H9 (cell line): Measurements from ENCODE around the gene ZNF618. TPM values are rescaled to one million over a fixed set of nuclear protein-coding genes. Genes with fewer than 3 reads are reported as not detected.
"Not testable (repeated sequence)": the region's sequence is repeated elsewhere in the genome, so short reads cannot be mapped to it uniquely, and the experiment has no call there.

Experiments
- DNase-seq: peaks from one replicate; pipeline ENCODE4 v3.0.0-alpha.2; 2017
- H2AFZ ChIP-seq: one replicate; pipeline ENCODE4 v1.6.1; 2013; ENCODE audit warnings: mild to moderate bottlenecking, low read length, control low read depth, moderate library complexity
- H2AK5ac ChIP-seq: 2 replicates; pipeline ENCODE4 v1.6.1; 2013; ENCODE audit warnings: low read length, control low read depth, mixed read lengths; ENCODE audit not compliant: insufficient read length
- H2BK120ac ChIP-seq: one replicate; pipeline ENCODE4 v1.6.1; 2013; ENCODE audit warnings: low read depth, mild to moderate bottlenecking, low read length, control low read depth, inconsistent platforms; ENCODE audit not compliant: poor library complexity, severe bottlenecking
- H2BK12ac ChIP-seq: 2 replicates; pipeline ENCODE4 v1.6.1; 2013; ENCODE audit warnings: low read length, control low read depth, mixed read lengths, low read depth; ENCODE audit not compliant: insufficient read length
- H2BK15ac ChIP-seq: 2 replicates; pipeline ENCODE4 v1.6.1; 2013; ENCODE audit warnings: low read depth, low read length, control low read depth
- H2BK20ac ChIP-seq: one replicate; pipeline ENCODE4 v1.6.1; 2013; ENCODE audit warnings: low read depth, mild to moderate bottlenecking, low read length, control low read depth, inconsistent platforms; ENCODE audit not compliant: poor library complexity, severe bottlenecking
- H2BK5ac ChIP-seq: 2 replicates; pipeline ENCODE4 v1.6.1; 2013; ENCODE audit warnings: low read length, control low read depth, mixed read lengths; ENCODE audit not compliant: insufficient read length
- H3K14ac ChIP-seq: 2 replicates; pipeline ENCODE4 v1.6.1; 2013; ENCODE audit warnings: low read length, control low read depth; ENCODE audit not compliant: insufficient read depth
- H3K18ac ChIP-seq: 2 replicates; pipeline ENCODE4 v1.6.1; 2013; ENCODE audit warnings: low read depth, mild to moderate bottlenecking, mixed read lengths, low read length, control low read depth; ENCODE audit not compliant: insufficient read length
- H3K23ac ChIP-seq: 2 replicates; pipeline ENCODE4 v1.6.1; 2013; ENCODE audit warnings: low read length, control low read depth, mixed read lengths, low read depth; ENCODE audit not compliant: insufficient read length
- H3K23me2 ChIP-seq: 2 replicates; pipeline ENCODE4 v1.6.1; 2013; ENCODE audit warnings: low read depth, mild to moderate bottlenecking, mixed read lengths, low read length, control low read depth; ENCODE audit not compliant: insufficient read length, poor library complexity, severe bottlenecking
- H3K27ac ChIP-seq: 2 replicates; pipeline ENCODE4 v1.5.1; 2013; ENCODE audit warnings: low read length, control low read depth, mixed read lengths, low read depth; ENCODE audit not compliant: insufficient read length
- H3K27me3 ChIP-seq: 2 replicates; pipeline ENCODE4 v1.6.1; 2013; ENCODE audit warnings: low read length, control low read depth, inconsistent platforms; ENCODE audit not compliant: insufficient read depth
- H3K4ac ChIP-seq: 2 replicates; pipeline ENCODE4 v1.6.1; 2013; ENCODE audit warnings: low read depth, mild to moderate bottlenecking, control low read depth, inconsistent platforms, low read length, moderate library complexity
- H3K4me1 ChIP-seq: 2 replicates; pipeline ENCODE4 v1.6.1; 2013; ENCODE audit warnings: low read length, control low read depth, inconsistent platforms; ENCODE audit not compliant: insufficient read depth
- H3K4me2 ChIP-seq: 2 replicates; pipeline ENCODE4 v1.6.1; 2013; ENCODE audit warnings: low read length, control low read depth, mixed read lengths; ENCODE audit not compliant: insufficient read length, insufficient read depth
- H3K56ac ChIP-seq: 2 replicates; pipeline ENCODE4 v1.6.1; 2013; ENCODE audit warnings: low read depth, mild to moderate bottlenecking, mixed read lengths, low read length, control low read depth; ENCODE audit not compliant: insufficient read length
- H3K79me1 ChIP-seq: 2 replicates; pipeline ENCODE4 v1.6.1; 2013; ENCODE audit warnings: low read depth, mild to moderate bottlenecking, moderate library complexity, low read length, control low read depth, inconsistent platforms; ENCODE audit not compliant: insufficient read depth, poor library complexity, severe bottlenecking
- H3K79me2 ChIP-seq: 2 replicates; pipeline ENCODE4 v1.6.1; 2013; ENCODE audit warnings: low read length, control low read depth, inconsistent platforms; ENCODE audit not compliant: insufficient read depth
- H3K9ac ChIP-seq: 2 replicates; pipeline ENCODE4 v1.6.1; 2013; ENCODE audit warnings: low read length, control low read depth, mixed read lengths; ENCODE audit not compliant: insufficient read length; ENCODE audit errors: extremely low read depth
- H3K9me3 ChIP-seq: one replicate; pipeline ENCODE4 v1.6.1; 2013; ENCODE audit warnings: low read depth, low read length, inconsistent platforms; ENCODE audit not compliant: control insufficient read depth
- H3T11ph ChIP-seq: one replicate; pipeline ENCODE4 v1.6.1; 2013; ENCODE audit warnings: mild to moderate bottlenecking, low read length, control low read depth, inconsistent platforms
- H4K20me1 ChIP-seq: one replicate; pipeline ENCODE4 v1.6.1; 2013; ENCODE audit not compliant: control insufficient read depth, insufficient read length, insufficient read depth
- H4K5ac ChIP-seq: 2 replicates; pipeline ENCODE4 v1.6.1; 2013; ENCODE audit warnings: low read depth, mild to moderate bottlenecking, mixed read lengths, low read length, control low read depth; ENCODE audit not compliant: insufficient read length
- H4K8ac ChIP-seq: replicated peaks from 2 replicates; pipeline ENCODE4 v1.6.1; 2013; ENCODE audit warnings: low read length, control low read depth, mixed read lengths, low read depth; ENCODE audit not compliant: insufficient read length
- H4K91ac ChIP-seq: 2 replicates; pipeline ENCODE4 v1.6.1; 2013; ENCODE audit warnings: low read depth, mild to moderate bottlenecking, moderate library complexity, mixed read lengths, low read length, control low read depth; ENCODE audit not compliant: insufficient read length
- H3K27ac Mint-ChIP-seq, 3 experiments: 2 replicates in 2 of 3; 3 replicates in 1 of 3; pipeline ENCODE4 v1.8.0; 2020 to 2021; ENCODE audit warnings: mixed read lengths in 3 of 3, mild to moderate bottlenecking in 1 of 3, moderate library complexity in 1 of 3
- H3K27me3 Mint-ChIP-seq: 2 replicates; pipeline ENCODE4 v1.8.0; 2021; ENCODE audit warnings: low read depth, mild to moderate bottlenecking, moderate library complexity, mixed read lengths
- H3K36me3 Mint-ChIP-seq, 3 experiments: 2 replicates in 2 of 3; 3 replicates in 1 of 3; pipeline ENCODE4 v1.8.0; 2020 to 2021; ENCODE audit warnings: low read depth in 3 of 3, mixed read lengths in 3 of 3; ENCODE audit not compliant: insufficient read depth in 1 of 3
- H3K4me1 Mint-ChIP-seq, 2 experiments: 2 replicates each; pipeline ENCODE4 v1.8.0; 2020; ENCODE audit warnings: mixed read lengths in 2 of 2
- H3K4me3 Mint-ChIP-seq, 2 experiments: 2 replicates in 1 of 2; 3 replicates in 1 of 2; pipeline ENCODE4 v1.8.0; 2020 to 2021; ENCODE audit warnings: mild to moderate bottlenecking in 2 of 2, mixed read lengths in 2 of 2, moderate library complexity in 1 of 2
- H3K9me3 Mint-ChIP-seq, 2 experiments: 2 replicates in 1 of 2; 3 replicates in 1 of 2; pipeline ENCODE4 v1.8.0; 2020; ENCODE audit warnings: mild to moderate bottlenecking in 2 of 2, mixed read lengths in 2 of 2, moderate library complexity in 1 of 2
- CTCF ChIP-seq: fragments of 200-600 bp; sonication (generic); conservative IDR thresholded peaks from 3 replicates; pipeline ENCODE4 v1.8.0; 2021; ENCODE audit warnings: antibody characterized with exemption, mild to moderate bottlenecking
- WGBS: extraction: QIAGEN DNeasy Blood & Tissue Kit; methylation state at CpG from one replicate; pipeline ENCODE4 v1.1.7; 2013; ENCODE audit warnings: missing lambda C conversion rate, low lambda C conversion rate, mixed read lengths; ENCODE audit not compliant: insufficient read length; ENCODE audit errors: extremely low coverage; 5-methylcytosine and 5-hydroxymethylcytosine counted together
- total RNA-seq: library from RNA; stranded (reverse); gene quantifications from 2 replicates; pipeline ENCODE4 v1.2.1, GENCODE V29; 2021

ZNF618 gene
- total RNA-seq, 1 experiment from 2014 or later = 13.6 TPM

DNA sequence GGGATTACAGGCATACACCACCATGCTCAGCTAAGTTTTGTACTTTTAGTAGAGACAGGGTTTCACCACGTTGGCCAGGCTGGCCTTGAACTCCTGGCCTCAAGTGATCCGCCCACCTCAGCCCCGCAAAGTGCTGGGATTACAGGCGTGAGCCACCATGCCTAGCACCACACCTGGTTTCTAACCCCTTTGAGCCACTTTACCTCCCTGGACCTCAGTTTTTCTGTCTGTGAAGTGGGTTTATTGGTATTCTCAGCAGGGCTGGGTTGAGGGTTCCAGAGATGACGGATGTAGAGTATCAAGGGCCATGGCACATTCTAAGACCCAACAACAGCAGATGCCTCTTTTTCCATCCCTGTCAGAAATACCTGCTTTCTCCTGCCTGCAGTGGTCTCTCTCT, 163.4 kb downstream of the ZNF618 start:
- no peaks in the 10 kb centered on the region for H3K9me3 Mint-ChIP-seq
- Histone ChIP-seq H3K14ac (no peak overlapping the region), H2BK20ac (no peak overlapping the region), H2AFZ (no peak overlapping the region), H3K27me3 (no peaks in the 10 kb centered on the region), H3K9me3 (no peaks in the 10 kb centered on the region), H4K91ac (no peak overlapping the region), H4K20me1 (no peaks in the 10 kb centered on the region), H3K23me2 (no peaks in the 10 kb centered on the region), H4K5ac (no peak overlapping the region), H3K79me2 (no peaks in the 10 kb centered on the region), H3K79me1 (no peaks in the 10 kb centered on the region), H3K4me2 (no peak overlapping the region), H3K27ac (no peak overlapping the region), H2BK12ac (no peak overlapping the region), H2AK5ac (no peak overlapping the region), H3T11ph (no peak overlapping the region), H2BK120ac (no peak overlapping the region), H2BK5ac (no peak overlapping the region), H3K18ac (no peak overlapping the region), H3K23ac (no peak overlapping the region), H3K56ac (no peak overlapping the region), H4K8ac (no peak overlapping the region), H3K9ac (no peak overlapping the region), H3K4me1 (peaks cover 4% of the 10 kb centered on the region; the same call in 1 of the 2 replicates), H2BK15ac (no peak overlapping the region), H3K4ac (no peak overlapping the region)
- peaks cover 9 to 20% (median 19%) of the 10 kb centered on the region in 3 experiments; a peak in 6 of 7 replicates for H3K36me3 Mint-ChIP-seq
- WGBS = no CpG with 5 or more reads among the region's 5 CpGs
- no peaks in the 10 kb centered on the region for H3K27me3 Mint-ChIP-seq
- no peak overlapping the region; a peak in 1 of 7 replicates for H3K27ac Mint-ChIP-seq
- H3K4me3 Mint-ChIP-seq = no peak overlapping the region
- DNase-seq = no peak
- peaks cover 14 to 17% of the 10 kb centered on the region in 2 experiments for H3K4me1 Mint-ChIP-seq
- TF ChIP-seq CTCF = no peak

GRCh38 chr9:114043660-114044059, 167.6 kb downstream of the ZNF618 start:
- DNase-seq, H2AFZ ChIP-seq, H2BK120ac ChIP-seq, H3K9me3 Mint-ChIP-seq, H4K20me1 ChIP-seq, H3K23ac ChIP-seq, H3K9me3 ChIP-seq, H4K8ac ChIP-seq, H3K27me3 Mint-ChIP-seq, H3K4me2 ChIP-seq, H3K23me2 ChIP-seq, H3K4me3 Mint-ChIP-seq, H3K18ac ChIP-seq, H3K4ac ChIP-seq, H2BK12ac ChIP-seq, H2AK5ac ChIP-seq, H3K9ac ChIP-seq, H4K5ac ChIP-seq, H3K79me1 ChIP-seq, H2BK20ac ChIP-seq, H3K79me2 ChIP-seq, H2BK5ac ChIP-seq, H3K27ac ChIP-seq, H4K91ac ChIP-seq, H3K4me1 Mint-ChIP-seq, H2BK15ac ChIP-seq, H3K4me1 ChIP-seq, H3T11ph ChIP-seq, H3K14ac ChIP-seq, H3K27me3 ChIP-seq, H3K56ac ChIP-seq, H3K27ac Mint-ChIP-seq: not testable (repeated sequence)
- H3K36me3 Mint-ChIP-seq = peaks cover 3 to 16% (median 11%) of the 10 kb centered on the region in 3 experiments; a peak in 6 of 7 replicates
